ENCODE data around the gene PKMYT1.

The PKMYT1 gene

GRCh38 chr16:2996298-2996697, 16.1 kb upstream of the PKMYT1 start:
- DNase-seq (ENCODE audit: low spot score): no peak

GRCh38 chr16:2992383-2993081, 12.3 kb upstream of the PKMYT1 start:
- no peak for DNase-seq (ENCODE audit: low spot score)

- DNase-seq (ENCODE audit: low spot score): no peak
Measured at GRCh38 chr16:2991566-2992261, 11.5 kb upstream of the PKMYT1 start.

DNA sequence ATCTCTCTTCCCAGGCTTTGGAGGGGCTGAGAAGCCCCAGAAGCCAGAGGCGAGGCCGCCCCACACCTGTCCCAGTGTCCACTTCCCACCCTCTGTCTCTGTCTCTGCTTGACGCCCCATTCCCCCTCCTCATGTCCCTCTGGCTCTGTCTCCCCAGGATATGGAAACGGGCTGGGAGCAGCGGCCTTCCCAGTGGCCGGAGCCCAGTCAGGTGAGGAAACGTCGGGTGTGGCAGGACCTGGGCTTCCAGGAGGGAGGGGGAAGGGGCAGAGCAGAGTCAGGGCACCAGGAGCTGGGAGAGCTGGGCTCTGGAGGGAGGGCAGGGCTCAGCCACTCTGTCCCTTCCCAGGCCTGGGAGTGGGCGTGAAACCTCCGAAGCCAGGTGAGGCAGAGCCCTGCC, 10.6 kb upstream of the PKMYT1 start:
- no peak for DNase-seq (ENCODE audit: low spot score)

GRCh38 chr16:2988590-2989099, 8.4 kb upstream of the PKMYT1 start:
- DNase-seq (ENCODE audit: low spot score): no peak

GRCh38 chr16:2987833-2988232, 7.6 kb upstream of the PKMYT1 start:
- no peak for DNase-seq (ENCODE audit: low spot score)

GRCh38 chr16:2987286-2987685, 7.0 kb upstream of the PKMYT1 start:
- DNase-seq (ENCODE audit: low spot score): no peak

- no peak for DNase-seq (ENCODE audit: low spot score)
Measured at GRCh38 chr16:2986623-2987188, 6.5 kb upstream of the PKMYT1 start.

- no peak for DNase-seq (ENCODE audit: low spot score)
Measured at GRCh38 chr16:2985893-2986355, 5.7 kb upstream of the PKMYT1 start.

DNA sequence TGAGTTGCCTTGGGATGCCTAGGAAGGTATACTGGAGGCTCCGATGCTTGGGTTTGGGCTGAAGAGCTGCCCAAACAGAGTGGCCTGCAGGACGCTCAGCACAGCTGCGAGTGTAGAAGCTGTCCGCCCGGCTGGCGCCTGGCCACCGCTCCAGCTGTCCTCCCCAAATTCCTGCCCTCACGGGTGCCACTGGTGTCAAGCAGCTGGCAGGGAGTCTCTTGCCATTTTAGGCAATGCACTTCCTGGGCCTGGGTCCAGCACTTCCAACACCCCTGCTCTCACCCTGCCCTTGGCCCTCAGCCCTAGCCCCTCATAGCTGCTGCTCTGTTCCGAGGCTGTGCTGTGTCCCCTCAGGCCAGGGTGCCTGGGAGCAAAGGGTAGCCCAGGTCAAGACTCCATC, 5.2 kb upstream of the PKMYT1 start:
- no peak for DNase-seq (ENCODE audit: low spot score)

DNA sequence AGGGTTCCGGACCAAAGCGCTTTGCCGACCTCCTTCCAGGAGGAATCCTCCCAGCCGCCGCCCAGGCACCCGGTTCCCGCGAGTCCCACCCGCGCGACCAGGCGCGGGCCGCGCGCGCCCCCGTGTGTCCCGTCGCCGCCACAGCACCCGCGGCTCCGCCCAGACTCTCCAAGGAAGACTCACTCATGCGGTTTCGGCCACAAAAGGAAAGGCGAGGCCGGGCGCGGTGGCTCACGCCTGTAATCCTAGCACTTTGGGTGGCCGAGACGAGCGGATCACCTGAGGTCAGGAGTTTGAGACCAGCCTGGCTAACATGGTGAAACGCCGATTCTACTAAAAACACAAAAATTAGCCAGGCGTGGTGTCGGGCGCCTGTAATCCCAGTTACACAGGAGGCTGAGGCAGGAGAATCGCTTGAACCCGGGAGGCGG, 3.5 kb upstream of the PKMYT1 start:
- DNase-seq (ENCODE audit: low spot score): peak; percentile 95

GRCh38 chr16:2982402-2982801, 2.2 kb upstream of the PKMYT1 start:
- no peak for DNase-seq (ENCODE audit: low spot score)

- no peak for DNase-seq (ENCODE audit: low spot score)
Measured at GRCh38 chr16:2981899-2982250, 1.6 kb upstream of the PKMYT1 start.

DNA sequence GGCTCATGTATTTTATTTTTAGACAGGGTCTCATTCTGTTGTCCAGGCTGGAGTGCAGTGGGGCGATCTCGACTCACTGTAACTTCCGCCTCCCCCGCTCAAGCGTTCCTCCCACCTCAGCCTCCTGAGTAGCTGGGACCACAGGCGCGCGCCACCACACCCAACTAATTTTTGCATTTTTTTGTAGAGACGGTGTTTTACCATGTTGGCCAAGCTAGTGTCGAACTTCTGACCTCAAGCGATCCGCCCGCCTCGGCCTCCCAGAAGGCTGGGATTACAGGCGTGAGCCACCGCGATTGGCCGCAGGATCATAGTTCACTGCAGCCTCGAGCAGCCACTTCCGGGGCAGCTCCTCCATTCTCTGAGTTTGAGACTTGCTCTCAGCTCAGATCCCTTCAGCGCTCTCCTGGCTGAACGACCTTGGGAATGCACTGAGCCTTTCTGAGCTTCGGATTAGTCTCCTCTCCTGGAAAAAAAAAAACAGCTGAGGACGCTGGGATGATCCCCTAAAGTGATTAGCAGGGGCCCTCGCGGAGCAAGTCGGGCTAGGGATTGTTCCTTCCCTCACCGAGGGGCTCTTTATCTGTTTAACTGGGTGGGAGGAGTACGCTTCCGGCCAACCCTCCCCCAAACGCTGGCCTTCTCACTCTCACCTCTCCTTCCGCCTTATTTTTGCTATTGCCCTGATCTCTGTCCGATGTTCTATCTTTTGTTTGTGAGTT, 1.1 kb upstream of the PKMYT1 start:
- DNase-seq (ENCODE audit: low spot score): no peak

- DNase-seq (ENCODE audit: low spot score): no peak
Measured at GRCh38 chr16:2979669-2980226, 498 bp downstream of the PKMYT1 start.

DNA sequence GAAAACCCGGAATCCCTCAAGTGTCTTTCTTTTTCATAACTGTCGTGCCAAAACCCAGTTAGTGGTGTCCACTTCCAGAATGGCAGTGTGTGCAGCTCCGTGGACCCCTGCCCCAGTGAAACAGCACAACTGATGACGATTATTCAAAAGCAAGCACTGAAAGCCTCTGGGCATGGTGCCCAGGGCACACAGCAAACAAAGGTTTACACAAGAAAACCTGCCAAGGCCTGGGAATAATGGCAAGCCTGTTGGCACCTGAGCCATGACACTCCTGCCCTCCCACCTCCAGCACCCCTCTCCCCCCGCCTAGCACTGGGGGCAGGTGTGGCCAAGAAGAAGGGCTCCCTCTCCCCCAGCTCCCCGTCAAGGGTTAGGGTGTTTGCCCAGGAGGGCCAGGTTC, 2.8 kb downstream of the PKMYT1 start:
- DNase-seq (ENCODE audit: low spot score): no peak

- DNase-seq (ENCODE audit: low spot score): no peak
Measured at GRCh38 chr16:2976673-2977072, 3.6 kb downstream of the PKMYT1 start.

GRCh38 chr16:2976201-2976600, 4.0 kb downstream of the PKMYT1 start:
- DNase-seq (ENCODE audit: low spot score): no peak

- no peak for DNase-seq (ENCODE audit: low spot score)
Measured at GRCh38 chr16:2975161-2975795, 5.0 kb downstream of the PKMYT1 start.

DNA sequence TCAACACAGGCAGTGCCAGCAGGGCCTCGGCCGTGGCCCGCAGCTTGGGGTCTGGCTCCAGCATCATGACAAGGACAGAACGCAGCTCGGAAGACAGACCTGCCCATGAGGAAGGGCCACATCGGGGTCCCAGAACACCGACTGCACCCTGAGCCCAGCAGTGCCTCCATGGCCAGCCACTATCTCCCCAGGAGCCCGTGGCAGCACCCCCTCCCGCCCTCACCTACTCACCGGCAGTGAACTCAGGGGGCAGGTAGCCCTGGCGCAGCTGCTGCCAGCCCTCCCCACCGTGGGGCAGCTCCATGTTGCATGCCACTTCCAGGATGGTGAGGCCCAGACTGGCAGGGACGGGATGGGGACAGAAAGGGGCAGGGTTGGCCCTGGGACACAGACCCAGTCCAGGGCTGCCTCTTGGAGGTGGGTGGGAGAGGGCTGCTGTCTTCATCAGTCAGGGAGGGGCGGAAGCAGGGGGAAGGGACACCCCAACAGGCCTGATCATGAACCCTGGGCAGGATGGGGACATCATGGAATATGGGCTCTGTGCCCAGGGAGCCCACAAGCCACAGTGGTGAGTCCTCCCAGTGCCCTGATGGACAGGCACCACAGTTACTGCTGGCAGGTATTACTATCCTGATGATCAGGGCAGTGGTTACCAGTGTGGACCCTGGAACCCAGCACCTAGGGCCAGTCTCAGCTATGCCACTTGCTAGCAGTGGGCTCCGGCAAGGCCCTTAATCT, 5.8 kb downstream of the PKMYT1 start:
- DNase-seq (ENCODE audit: low spot score): no peak
